NT2/D1 (cell line): ENCODE results near the gene FAM124A.

Source experiments
- SUZ12 ChIP-seq: IDR thresholded peaks from 2 replicates; pipeline ENCODE4 v1.6.1; 2011; ENCODE audit not compliant: insufficient read length, insufficient read depth; ENCODE audit errors: extremely low read depth
- YY1 ChIP-seq: IDR thresholded peaks from 2 replicates; pipeline ENCODE4 v1.6.1; 2011; ENCODE audit not compliant: insufficient read length, insufficient read depth
- ZNF274 ChIP-seq: IDR thresholded peaks from 2 replicates; pipeline ENCODE4 v1.6.1; 2011; ENCODE audit warnings: mild to moderate bottlenecking, low read depth, low read length

DNA sequence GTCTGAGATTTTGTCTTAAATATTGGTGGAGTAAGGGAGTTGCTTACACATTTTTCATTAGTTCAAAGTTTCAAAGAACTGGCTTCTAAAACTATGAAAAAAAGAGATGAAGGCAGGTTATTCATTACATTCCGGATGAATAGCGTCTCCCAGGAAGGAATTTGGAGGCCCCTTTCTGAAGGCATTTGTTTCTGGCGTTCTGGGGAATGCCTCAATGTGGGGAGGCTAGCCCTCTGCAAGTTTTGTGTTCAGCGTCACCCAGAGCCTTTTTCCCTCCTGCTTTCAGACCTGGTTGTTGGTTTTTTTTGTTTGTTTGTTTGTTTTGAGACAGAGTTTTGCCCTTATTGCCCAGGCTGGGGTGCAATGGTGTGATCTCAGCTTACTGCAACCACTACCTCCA, 21.0 kb downstream of the FAM124A start:
- TF ChIP-seq YY1 (no peak), ZNF274 (no peak), SUZ12 (no peak)
